ENCODE data around the gene ARL2.

The ARL2 gene

DNA sequence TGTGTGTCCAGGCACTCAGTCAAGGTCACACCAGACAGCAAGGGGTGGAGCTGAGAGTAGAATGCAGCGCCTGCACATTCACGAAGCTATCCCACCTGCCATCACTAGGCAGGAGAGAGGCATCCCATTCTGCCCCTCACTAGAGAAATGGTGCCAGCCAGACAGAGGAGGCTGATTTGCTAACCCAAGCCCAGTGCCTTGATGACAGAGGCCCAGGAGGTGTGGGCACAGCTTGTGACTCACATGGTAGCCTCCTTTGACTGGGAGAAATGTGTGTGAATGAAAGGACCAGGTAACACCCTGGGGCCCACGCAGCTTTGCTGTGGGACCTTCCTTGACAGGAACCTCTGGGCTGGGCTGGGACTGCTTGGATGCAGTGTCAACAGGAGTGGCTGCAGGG lies 49.6 kb downstream of the ARL2 start:
- Histone ChIP-seq H3K4me3 (ENCODE audit: low read depth, low read length) (no peak overlapping the region), H3K27ac (ENCODE audit: extremely low read depth, low read depth, low read length) (no peak overlapping the region), H3K9me3 (ENCODE audit: control insufficient read depth, insufficient read depth, low read depth, low read length) (no peaks in the 10 kb centered on the region), H3K36me3 (ENCODE audit: control insufficient read depth in 2 of 2, insufficient read depth in 1 of 2, low read length in 2 of 2) (no peaks in the 10 kb centered on the region), H3K4me1 (ENCODE audit: control insufficient read depth, insufficient read depth, low read length) (no peaks in the 10 kb centered on the region)
- TF ChIP-seq ZFHX2 (tag by site-specific recombination; conservative IDR thresholded peaks at IDR 0.05) (no peak), ZNF701 (tag by site-specific recombination; IDR thresholded peaks at IDR 0.05) (no peak)
- TF ChIP-seq, protein P1, sequence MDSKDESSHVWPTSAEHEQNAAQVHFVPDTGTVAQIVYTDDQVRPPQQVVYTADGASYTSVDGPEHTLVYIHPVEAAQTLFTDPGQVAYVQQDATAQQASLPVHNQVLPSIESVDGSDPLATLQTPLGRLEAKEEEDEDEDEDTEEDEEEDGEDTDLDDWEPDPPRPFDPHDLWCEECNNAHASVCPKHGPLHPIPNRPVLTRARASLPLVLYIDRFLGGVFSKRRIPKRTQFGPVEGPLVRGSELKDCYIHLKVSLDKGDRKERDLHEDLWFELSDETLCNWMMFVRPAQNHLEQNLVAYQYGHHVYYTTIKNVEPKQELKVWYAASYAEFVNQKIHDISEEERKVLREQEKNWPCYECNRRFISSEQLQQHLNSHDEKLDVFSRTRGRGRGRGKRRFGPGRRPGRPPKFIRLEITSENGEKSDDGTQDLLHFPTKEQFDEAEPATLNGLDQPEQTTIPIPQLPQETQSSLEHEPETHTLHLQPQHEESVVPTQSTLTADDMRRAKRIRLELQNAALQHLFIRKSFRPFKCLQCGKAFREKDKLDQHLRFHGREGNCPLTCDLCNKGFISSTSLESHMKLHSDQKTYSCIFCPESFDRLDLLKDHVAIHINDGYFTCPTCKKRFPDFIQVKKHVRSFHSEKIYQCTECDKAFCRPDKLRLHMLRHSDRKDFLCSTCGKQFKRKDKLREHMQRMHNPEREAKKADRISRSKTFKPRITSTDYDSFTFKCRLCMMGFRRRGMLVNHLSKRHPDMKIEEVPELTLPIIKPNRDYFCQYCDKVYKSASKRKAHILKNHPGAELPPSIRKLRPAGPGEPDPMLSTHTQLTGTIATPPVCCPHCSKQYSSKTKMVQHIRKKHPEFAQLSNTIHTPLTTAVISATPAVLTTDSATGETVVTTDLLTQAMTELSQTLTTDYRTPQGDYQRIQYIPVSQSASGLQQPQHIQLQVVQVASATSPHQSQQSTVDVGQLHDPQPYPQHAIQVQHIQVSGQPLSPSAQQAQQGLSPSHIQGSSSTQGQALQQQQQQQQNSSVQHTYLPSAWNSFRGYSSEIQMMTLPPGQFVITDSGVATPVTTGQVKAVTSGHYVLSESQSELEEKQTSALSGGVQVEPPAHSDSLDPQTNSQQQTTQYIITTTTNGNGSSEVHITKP (tag by site-specific recombination; IDR thresholded peaks at IDR 0.05), result peak; percentile 79
- CTCF ChIA-PET, result interaction anchor here (2.0 kb wide), 1 partner anchor 13 kb away, joined by 8 read pairs; no protein-coding TSS in a partner anchor
- POLR2A ChIA-PET, result interaction anchor here (1.2 kb wide), 1 partner anchor 14 kb away, joined by 3 read pairs; no protein-coding TSS in a partner anchor

DNA sequence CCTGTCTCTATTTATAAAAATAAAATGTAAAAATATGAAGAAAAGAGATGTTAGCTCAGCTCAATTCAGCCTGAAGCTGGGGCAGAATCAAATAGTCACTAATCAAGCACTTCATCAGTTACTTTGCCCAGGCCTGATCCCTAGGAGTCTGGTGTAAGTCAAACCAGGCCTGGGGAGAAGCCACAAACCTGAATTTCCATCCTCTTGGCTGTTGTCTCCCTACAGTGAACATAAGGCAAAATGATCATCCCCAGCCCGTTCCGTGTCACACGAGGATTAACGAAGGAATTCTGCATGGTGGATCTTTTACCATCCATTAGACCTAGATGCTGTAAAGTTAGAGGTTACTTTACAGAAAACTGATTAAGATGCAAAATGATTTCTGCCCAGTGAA lies 50.9 kb downstream of the ARL2 start:
- TF ChIP-seq ZBTB17 (tag by site-specific recombination; IDR thresholded peaks at IDR 0.05), result peak; percentile 9; the same call in 1 of the 2 replicates
- TF ChIP-seq, protein P2, sequence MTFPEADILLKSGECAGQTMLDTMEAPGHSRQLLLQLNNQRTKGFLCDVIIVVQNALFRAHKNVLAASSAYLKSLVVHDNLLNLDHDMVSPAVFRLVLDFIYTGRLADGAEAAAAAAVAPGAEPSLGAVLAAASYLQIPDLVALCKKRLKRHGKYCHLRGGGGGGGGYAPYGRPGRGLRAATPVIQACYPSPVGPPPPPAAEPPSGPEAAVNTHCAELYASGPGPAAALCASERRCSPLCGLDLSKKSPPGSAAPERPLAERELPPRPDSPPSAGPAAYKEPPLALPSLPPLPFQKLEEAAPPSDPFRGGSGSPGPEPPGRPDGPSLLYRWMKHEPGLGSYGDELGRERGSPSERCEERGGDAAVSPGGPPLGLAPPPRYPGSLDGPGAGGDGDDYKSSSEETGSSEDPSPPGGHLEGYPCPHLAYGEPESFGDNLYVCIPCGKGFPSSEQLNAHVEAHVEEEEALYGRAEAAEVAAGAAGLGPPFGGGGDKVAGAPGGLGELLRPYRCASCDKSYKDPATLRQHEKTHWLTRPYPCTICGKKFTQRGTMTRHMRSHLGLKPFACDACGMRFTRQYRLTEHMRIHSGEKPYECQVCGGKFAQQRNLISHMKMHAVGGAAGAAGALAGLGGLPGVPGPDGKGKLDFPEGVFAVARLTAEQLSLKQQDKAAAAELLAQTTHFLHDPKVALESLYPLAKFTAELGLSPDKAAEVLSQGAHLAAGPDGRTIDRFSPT (tag by site-specific recombination; IDR thresholded peaks at IDR 0.05), result no peak
- Histone ChIP-seq H3K4me1 (ENCODE audit: control insufficient read depth, insufficient read depth, low read length) (no peaks in the 10 kb centered on the region), H3K4me3 (ENCODE audit: low read depth, low read length) (no peak overlapping the region), H3K27ac (ENCODE audit: extremely low read depth, low read depth, low read length) (no peak overlapping the region), H3K9me3 (ENCODE audit: control insufficient read depth, insufficient read depth, low read depth, low read length) (no peaks in the 10 kb centered on the region), H3K36me3 (ENCODE audit: control insufficient read depth in 2 of 2, insufficient read depth in 1 of 2, low read length in 2 of 2) (no peaks in the 10 kb centered on the region)
- ChIA-PET POLR2A (interaction anchor here (1.2 kb wide), 1 partner anchor 12 kb away, joined by 3 read pairs; no protein-coding TSS in a partner anchor), CTCF (interaction anchor here (0.7 to 0.8 kb wide), 2 partner anchors 8 to 22 kb away, joined by 3 to 5 read pairs; no protein-coding TSS in a partner anchor)

DNA sequence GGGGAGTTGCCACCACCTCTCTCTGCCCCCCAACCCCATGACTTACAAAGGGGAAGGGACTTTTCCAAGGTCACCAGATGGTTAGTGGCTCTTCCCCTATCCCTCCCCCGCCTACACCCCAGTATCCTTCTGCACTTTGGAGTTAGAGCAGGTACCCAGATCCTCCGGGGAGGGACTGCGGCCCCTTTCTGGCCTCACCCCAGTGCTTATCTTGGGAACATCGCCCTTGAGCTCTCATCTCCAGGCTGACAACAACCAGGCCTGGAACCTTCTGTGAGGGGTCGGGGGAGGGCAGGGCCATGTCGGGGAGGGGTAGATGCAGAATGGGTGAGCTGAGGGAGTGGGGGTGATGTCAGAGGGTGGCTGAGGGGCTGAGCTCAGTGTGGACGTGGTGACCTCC lies 51.9 kb downstream of the ARL2 start:
- Histone ChIP-seq H3K27ac (ENCODE audit: extremely low read depth, low read depth, low read length) (no peak overlapping the region), H3K4me3 (ENCODE audit: low read depth, low read length) (no peak overlapping the region), H3K4me1 (ENCODE audit: control insufficient read depth, insufficient read depth, low read length) (no peaks in the 10 kb centered on the region), H3K9me3 (ENCODE audit: control insufficient read depth, insufficient read depth, low read depth, low read length) (no peaks in the 10 kb centered on the region), H3K36me3 (ENCODE audit: control insufficient read depth in 2 of 2, insufficient read depth in 1 of 2, low read length in 2 of 2) (no peaks in the 10 kb centered on the region)
- TF ChIP-seq ZNF10 (tag by site-specific recombination; IDR thresholded peaks at IDR 0.05), result no peak
- 0 out of 2 replicates have a peak, but pooled peaks have one; percentile 15 for TF ChIP-seq ZNF341 (tag by site-specific recombination; IDR thresholded peaks at IDR 0.05; ENCODE audit: low read depth)
- TF ChIP-seq ZNF677 (tag by site-specific recombination; IDR thresholded peaks at IDR 0.05), result no peak
- no peak for TF ChIP-seq ZNF175 (tag by site-specific recombination; IDR thresholded peaks at IDR 0.05)
- POLR2A ChIA-PET, result interaction anchor here (0.5 to 1.8 kb wide), 2 partner anchors 8 to 10 kb away, joined by 5 to 7 read pairs; no protein-coding TSS in a partner anchor
- CTCF ChIA-PET, result interaction anchor here (0.8 kb wide), 1 partner anchor 12 kb away, joined by 4 read pairs; no protein-coding TSS in a partner anchor

DNA sequence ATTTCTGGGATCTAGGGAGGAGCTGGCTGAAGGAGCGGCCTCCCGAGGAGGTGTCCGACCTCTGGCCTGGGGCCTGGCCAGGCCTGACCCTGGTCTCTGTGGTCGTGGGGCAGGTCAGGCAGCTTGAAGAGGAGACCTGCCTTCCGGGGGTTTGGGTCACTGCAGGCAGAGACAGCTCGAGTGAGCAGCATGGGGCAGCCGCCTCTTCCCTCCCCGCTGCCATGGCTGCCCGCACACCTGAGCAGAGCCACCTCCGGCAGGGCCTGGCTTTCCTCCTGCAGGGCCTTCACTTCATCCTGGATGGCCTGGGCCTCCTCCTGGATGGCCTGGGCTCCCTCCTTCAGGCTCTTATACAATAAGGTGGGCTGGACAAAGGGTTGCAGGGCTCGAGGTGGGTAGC lies 52.4 kb downstream of the ARL2 start:
- H3K27ac ChIP-seq (ENCODE audit: extremely low read depth, low read depth, low read length), result no peak overlapping the region
- H3K4me3 ChIP-seq (ENCODE audit: low read depth, low read length), result no peak overlapping the region
- no peaks in the 10 kb centered on the region for H3K9me3 ChIP-seq (ENCODE audit: control insufficient read depth, insufficient read depth, low read depth, low read length)
- ChIA-PET POLR2A (interaction anchor here (0.5 to 1.8 kb wide), 2 partner anchors 8 to 10 kb away, joined by 5 to 7 read pairs; no protein-coding TSS in a partner anchor), CTCF (interaction anchor here (0.8 kb wide), 1 partner anchor 11 kb away, joined by 4 read pairs; no protein-coding TSS in a partner anchor)
- H3K4me1 ChIP-seq (ENCODE audit: control insufficient read depth, insufficient read depth, low read length), result no peaks in the 10 kb centered on the region
- H3K36me3 ChIP-seq (ENCODE audit: control insufficient read depth in 2 of 2, insufficient read depth in 1 of 2, low read length in 2 of 2), result no peaks in the 10 kb centered on the region
- TF ChIP-seq, protein P3, sequence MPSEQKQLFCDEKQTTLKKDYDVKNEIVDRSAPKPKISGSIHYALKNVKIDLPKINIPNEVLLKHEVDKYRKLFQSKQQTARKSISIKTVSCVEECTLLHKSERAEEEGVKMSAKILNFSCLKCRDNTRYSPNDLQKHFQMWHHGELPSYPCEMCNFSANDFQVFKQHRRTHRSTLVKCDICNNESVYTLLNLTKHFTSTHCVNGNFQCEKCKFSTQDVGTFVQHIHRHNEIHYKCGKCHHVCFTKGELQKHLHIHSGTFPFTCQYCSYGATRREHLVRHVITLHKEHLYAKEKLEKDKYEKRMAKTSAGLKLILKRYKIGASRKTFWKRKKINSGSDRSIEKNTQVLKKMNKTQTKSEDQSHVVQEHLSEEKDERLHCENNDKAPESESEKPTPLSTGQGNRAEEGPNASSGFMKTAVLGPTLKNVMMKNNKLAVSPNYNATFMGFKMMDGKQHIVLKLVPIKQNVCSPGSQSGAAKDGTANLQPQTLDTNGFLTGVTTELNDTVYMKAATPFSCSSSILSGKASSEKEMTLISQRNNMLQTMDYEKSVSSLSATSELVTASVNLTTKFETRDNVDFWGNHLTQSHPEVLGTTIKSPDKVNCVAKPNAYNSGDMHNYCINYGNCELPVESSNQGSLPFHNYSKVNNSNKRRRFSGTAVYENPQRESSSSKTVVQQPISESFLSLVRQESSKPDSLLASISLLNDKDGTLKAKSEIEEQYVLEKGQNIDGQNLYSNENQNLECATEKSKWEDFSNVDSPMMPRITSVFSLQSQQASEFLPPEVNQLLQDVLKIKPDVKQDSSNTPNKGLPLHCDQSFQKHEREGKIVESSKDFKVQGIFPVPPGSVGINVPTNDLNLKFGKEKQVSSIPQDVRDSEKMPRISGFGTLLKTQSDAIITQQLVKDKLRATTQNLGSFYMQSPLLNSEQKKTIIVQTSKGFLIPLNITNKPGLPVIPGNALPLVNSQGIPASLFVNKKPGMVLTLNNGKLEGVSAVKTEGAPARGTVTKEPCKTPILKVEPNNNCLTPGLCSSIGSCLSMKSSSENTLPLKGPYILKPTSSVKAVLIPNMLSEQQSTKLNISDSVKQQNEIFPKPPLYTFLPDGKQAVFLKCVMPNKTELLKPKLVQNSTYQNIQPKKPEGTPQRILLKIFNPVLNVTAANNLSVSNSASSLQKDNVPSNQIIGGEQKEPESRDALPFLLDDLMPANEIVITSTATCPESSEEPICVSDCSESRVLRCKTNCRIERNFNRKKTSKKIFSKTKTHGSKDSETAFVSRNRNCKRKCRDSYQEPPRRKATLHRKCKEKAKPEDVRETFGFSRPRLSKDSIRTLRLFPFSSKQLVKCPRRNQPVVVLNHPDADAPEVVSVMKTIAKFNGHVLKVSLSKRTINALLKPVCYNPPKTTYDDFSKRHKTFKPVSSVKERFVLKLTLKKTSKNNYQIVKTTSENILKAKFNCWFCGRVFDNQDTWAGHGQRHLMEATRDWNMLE (tag by site-specific recombination; conservative IDR thresholded peaks at IDR 0.05; ENCODE audit: low read depth), result no peak
- TF ChIP-seq ZNF138 (tag by site-specific recombination; IDR thresholded peaks at IDR 0.05; ENCODE audit: borderline replicate concordance) (no peak), SP3 (tag by site-specific recombination; IDR thresholded peaks at IDR 0.05) (no peak), SETDB1 (IDR thresholded peaks at IDR 0.05; ENCODE audit: insufficient read length, low read length) (no peak), ZNF571 (tag by site-specific recombination; IDR thresholded peaks at IDR 0.05) (no peak)
- TF ChIP-seq, protein P4, sequence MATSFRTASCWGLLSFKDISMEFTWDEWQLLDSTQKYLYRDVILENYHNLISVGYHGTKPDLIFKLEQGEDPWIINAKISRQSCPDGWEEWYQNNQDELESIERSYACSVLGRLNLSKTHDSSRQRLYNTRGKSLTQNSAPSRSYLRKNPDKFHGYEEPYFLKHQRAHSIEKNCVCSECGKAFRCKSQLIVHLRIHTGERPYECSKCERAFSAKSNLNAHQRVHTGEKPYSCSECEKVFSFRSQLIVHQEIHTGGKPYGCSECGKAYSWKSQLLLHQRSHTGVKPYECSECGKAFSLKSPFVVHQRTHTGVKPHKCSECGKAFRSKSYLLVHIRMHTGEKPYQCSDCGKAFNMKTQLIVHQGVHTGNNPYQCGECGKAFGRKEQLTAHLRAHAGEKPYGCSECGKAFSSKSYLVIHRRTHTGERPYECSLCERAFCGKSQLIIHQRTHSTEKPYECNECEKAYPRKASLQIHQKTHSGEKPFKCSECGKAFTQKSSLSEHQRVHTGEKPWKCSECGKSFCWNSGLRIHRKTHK (tag by site-specific recombination; IDR thresholded peaks at IDR 0.05), result no peak
